Hippocampal formation (tissue), 2 donors: ENCODE measurements around the gene COA3.

Source experiments
- DNase-seq, 2 donors: peaks; one replicate each; lab custom pipeline; 2025; lab: John Stamatoyannopoulos, UW

Gene COA3

GRCh38 chr17:42798383-42799380 is at the start of gene COA3, which contains the start of gene CNTD1:
Gene COA3, minus strand, starts transcription at chr17:42798704. Its CDS starts 23 bp downstream, at chr17:42798681.
Gene CNTD1, plus strand, starts transcription at chr17:42798861. Its CDS starts 207 bp downstream, at chr17:42799068.
- peak; percentile 69 to 76 for DNase-seq

- no peak for DNase-seq
These were observed 49.6 kb upstream of the COA3 start for GRCh38 chr17:42848093-42848492.

- no peak for DNase-seq
These were observed 48.2 kb upstream of the COA3 start for GRCh38 chr17:42846594-42847280.

- DNase-seq = no peak
These were observed 47.6 kb upstream of the COA3 start for GRCh38 chr17:42845918-42846593.

GRCh38 chr17:42845556-42845917 is 47.0 kb upstream of the COA3 start:
- no peak for DNase-seq

GRCh38 chr17:42844761-42845555 is 46.5 kb upstream of the COA3 start:
- no peak for DNase-seq

- no peak for DNase-seq
These were observed 45.8 kb upstream of the COA3 start, which contains the start of gene AOC2 for GRCh38 chr17:42844271-42844670. Gene AOC2, plus strand, starts transcription at chr17:42844580. Its CDS starts 47 bp downstream, at chr17:42844627.

GRCh38 chr17:42843358-42843934 is 44.9 kb upstream of the COA3 start:
- DNase-seq = peak in 1 of 2 donors; percentile 58

- no peak for DNase-seq
These were observed 43.6 kb upstream of the COA3 start for GRCh38 chr17:42841975-42842685.

- DNase-seq = no peak
These were observed 37.2 kb upstream of the COA3 start for GRCh38 chr17:42835732-42836131.

- DNase-seq = no peak
These were observed 35.4 kb upstream of the COA3 start for GRCh38 chr17:42833767-42834422.

GRCh38 chr17:42832934-42833766 is 34.6 kb upstream of the COA3 start, which contains the start of gene PSME3:
Gene PSME3, plus strand, starts transcription at chr17:42833397. Its CDS starts 235 bp downstream, at chr17:42833632.
- peak; percentile 79 to 86 for DNase-seq

GRCh38 chr17:42832213-42832933 is 33.9 kb upstream of the COA3 start:
- peak in 1 of 2 donors; percentile 53 for DNase-seq

GRCh38 chr17:42830971-42831370 is 32.5 kb upstream of the COA3 start:
- DNase-seq = no peak

GRCh38 chr17:42827472-42827871 is 29.0 kb upstream of the COA3 start:
- DNase-seq = no peak

GRCh38 chr17:42821176-42821575 is 22.7 kb upstream of the COA3 start:
- DNase-seq = no peak

- no peak for DNase-seq
These were observed 21.5 kb upstream of the COA3 start for GRCh38 chr17:42819939-42820535.

- no peak for DNase-seq
These were observed 19.9 kb upstream of the COA3 start for GRCh38 chr17:42818379-42818778.
